K562 (cell line): ENCODE results near the gene CCDC33. TPM values are rescaled to one million over a fixed set of nuclear protein-coding genes. Genes with fewer than 3 reads are reported as not detected.

ENCODE experiments used
- ATAC-seq: fragments of 200-7000 bp; cut with Tn5 transposase; 3 replicates; pipeline ENCODE4 v1.9.1; 2020; ENCODE audit warnings: moderate library complexity
- BruUV-seq: library from RNA; stranded (reverse); fragments of 400-500 nt; replicated peaks from 2 replicates; lab custom pipeline; 2021; lab: Mats Ljungman, UMichigan
- CTCF ChIA-PET: fragments of 300-600 bp; formaldehyde crosslinking; extraction: SDS; loops from one replicate; lab custom pipeline; 2021; ENCODE audit warnings: low intra/inter-chr PET ratio; lab: Yijun Ruan, JAX
- POLR2A ChIA-PET: fragments of 300-600, 350-650 bp; sonication (Branson Sonifier 250); formaldehyde crosslinking; extraction: SDS; loops from one replicate; lab custom pipeline; 2021; ENCODE audit warnings: antibody characterized with exemption, inconsistent platforms; lab: Yijun Ruan, JAX
- DNase-seq, 4 experiments: peaks; one replicate each; pipeline versions ENCODE4 v3.0.0 to v3.0.0-alpha.2; 2011 to 2018; ENCODE audit warnings: low spot score in 3 of 4, mixed read lengths in 3 of 4; ENCODE audit errors: extremely low read depth in 1 of 4
- FAIRE-seq: peaks from 2 replicates; lab custom pipeline; 2011; peaks lifted over from hg19 to GRCh38; lab: Jason Lieb, UNC
- H2AFZ ChIP-seq: 2 replicates; pipeline ENCODE4 v1.6.0; 2011; ENCODE audit warnings: low read depth, low read length, control low read depth, inconsistent platforms
- H3K27ac ChIP-seq: fragments of 200-600 bp; 3 replicates; pipeline ENCODE4 v1.8.0; 2011; ENCODE audit warnings: low read depth, mild to moderate bottlenecking, control low read depth, inconsistent platforms, low read length, moderate library complexity, mixed read lengths; ENCODE audit errors: extremely low read depth
- H3K27me3 ChIP-seq, 2 experiments: fragments of 300-600 bp in 1 of 2; 2 replicates in 1 of 2; 3 replicates in 1 of 2; pipeline versions ENCODE4 v1.6.0 to v1.8.0; 2011; ENCODE audit warnings: inconsistent platforms in 2 of 2, low read length in 2 of 2, mild to moderate bottlenecking in 1 of 2, mixed read lengths in 1 of 2, moderate library complexity in 1 of 2; ENCODE audit not compliant: control insufficient read depth in 2 of 2, insufficient read depth in 2 of 2
- H3K36me3 ChIP-seq: fragments of 300-600 bp; 3 replicates; pipeline ENCODE4 v1.8.0; 2011; ENCODE audit warnings: mild to moderate bottlenecking, low read length, inconsistent platforms; ENCODE audit not compliant: control insufficient read depth, insufficient read depth
- H3K4me1 ChIP-seq, 2 experiments: fragments of 200-600 bp in 1 of 2; replicated peaks in 1 of 2; 2 replicates in 1 of 2; 3 replicates in 1 of 2; pipeline versions ENCODE4 v1.5.1 to v1.8.0; 2011; ENCODE audit warnings: inconsistent platforms in 2 of 2, low read length in 2 of 2, mild to moderate bottlenecking in 1 of 2, mixed read lengths in 1 of 2, moderate library complexity in 1 of 2; ENCODE audit not compliant: control insufficient read depth in 2 of 2, insufficient read depth in 2 of 2
- H3K4me2 ChIP-seq: 2 replicates; pipeline ENCODE4 v1.6.1; 2011; ENCODE audit warnings: low read length, control low read depth, inconsistent platforms, mixed read lengths; ENCODE audit not compliant: insufficient read depth
- H3K4me3 ChIP-seq: fragments of 200-600 bp; sonication (generic), shearing (Covaris generic); 2 replicates; pipeline ENCODE4 v1.5.1; 2016; ENCODE audit warnings: control low read depth, inconsistent platforms
- H3K79me2 ChIP-seq: fragments of 200-600 bp; 3 replicates; pipeline ENCODE4 v1.8.0; 2011; ENCODE audit warnings: low read length, inconsistent platforms; ENCODE audit not compliant: control insufficient read depth, insufficient read depth
- H3K9ac ChIP-seq, 2 experiments: 2 replicates each; pipeline versions ENCODE4 v1.6.0 to v1.6.1; 2011; ENCODE audit warnings: low read depth in 2 of 2, low read length in 2 of 2, control low read depth in 1 of 2, inconsistent platforms in 1 of 2, mild to moderate bottlenecking in 1 of 2, mixed read lengths in 1 of 2; ENCODE audit not compliant: insufficient read depth in 1 of 2
- H3K9me1 ChIP-seq: one replicate; pipeline ENCODE4 v1.6.0; 2011; ENCODE audit warnings: inconsistent platforms, mild to moderate bottlenecking, low read length, moderate library complexity; ENCODE audit not compliant: control insufficient read depth, insufficient read depth
- H3K9me3 ChIP-seq: replicated peaks from 2 replicates; pipeline ENCODE4 v1.5.1; 2011; ENCODE audit warnings: low read depth, low read length, inconsistent platforms; ENCODE audit not compliant: control insufficient read depth, insufficient read depth
- H4K20me1 ChIP-seq: replicated peaks from 2 replicates; pipeline ENCODE4 v1.6.1; 2011; ENCODE audit warnings: low read length, inconsistent platforms, mixed read lengths; ENCODE audit not compliant: control insufficient read depth, insufficient read depth
- BCOR ChIP-seq: fragments of 450-650 bp; IDR thresholded peaks from 2 replicates; pipeline ENCODE4 v1.6.1; 2016
- BHLHE40 ChIP-seq: IDR thresholded peaks from 2 replicates; pipeline ENCODE4 v1.6.1; 2011; ENCODE audit warnings: low read length, improper control_type of control experiment
- CREM ChIP-seq: IDR thresholded peaks from 2 replicates; pipeline ENCODE4 v1.6.1; 2014; ENCODE audit warnings: antibody characterized with exemption, low read depth
- ELF1 ChIP-seq: fragments of 200-800 bp; sonication (Bioruptor generic); IDR thresholded peaks from 2 replicates; pipeline ENCODE4 v1.6.1; 2016; ENCODE audit warnings: missing genetic modification characterization, missing compliant biosample characterization
- ESRRA ChIP-seq: fragments of 450-650 bp; IDR thresholded peaks from 2 replicates; pipeline ENCODE4 v1.6.1; 2014; ENCODE audit warnings: low read depth, mild to moderate bottlenecking, moderate library complexity, borderline replicate concordance
- GABPA ChIP-seq: fragments of 200-800 bp; sonication (Bioruptor generic); conservative IDR thresholded peaks from 2 replicates; pipeline ENCODE4 v1.6.1; 2016; ENCODE audit warnings: low read depth, missing genetic modification characterization, missing compliant biosample characterization
- HLTF ChIP-seq: fragments of 450-650 bp; IDR thresholded peaks from 2 replicates; pipeline ENCODE4 v1.6.1; 2016
- MEIS2 ChIP-seq: fragments of 450-650 bp; IDR thresholded peaks from 2 replicates; pipeline ENCODE4 v1.6.1; 2014; ENCODE audit warnings: mild to moderate bottlenecking; ENCODE audit not compliant: partially characterized antibody
- NFE2L1 ChIP-seq: fragments of 450-650 bp; IDR thresholded peaks from 2 replicates; pipeline ENCODE4 v1.6.1; 2016; ENCODE audit warnings: missing genetic modification characterization, low read depth, mild to moderate bottlenecking, missing compliant biosample characterization, moderate library complexity, borderline replicate concordance
- NR2C2 ChIP-seq, 2 experiments: fragments of 200-800 bp in 1 of 2; sonication (Bioruptor generic) in 1 of 2; sonication (generic) in 1 of 2; formaldehyde crosslinking in 1 of 2; IDR thresholded peaks; 2 replicates each; pipeline versions ENCODE4 v1.6.1 to v1.8.0; 2016 to 2022; ENCODE audit warnings: mild to moderate bottlenecking in 1 of 2, missing compliant biosample characterization in 1 of 2, missing genetic modification characterization in 1 of 2, missing genetic modification reagents in 1 of 2
- ZBTB17 ChIP-seq: fragments of 450-650 bp; formaldehyde crosslinking; IDR thresholded peaks from 2 replicates; pipeline ENCODE4 v1.4.0; 2020; ENCODE audit warnings: mild to moderate bottlenecking
- ZFP1 ChIP-seq: fragments of 450-650 bp; formaldehyde crosslinking; IDR thresholded peaks from 2 replicates; pipeline ENCODE4 v1.4.0; 2020; ENCODE audit warnings: mild to moderate bottlenecking, mixed read lengths
- ZNF133 ChIP-seq: fragments of 250-450 bp; sonication (Bioruptor Pico); IDR thresholded peaks from 2 replicates; pipeline ENCODE4 v1.4.0; 2020; ENCODE audit warnings: mild to moderate bottlenecking
- ZNF23 ChIP-seq: fragments of 250-450 bp; sonication (Bioruptor Pico); IDR thresholded peaks from 2 replicates; pipeline ENCODE4 v1.4.0; 2020; ENCODE audit warnings: mild to moderate bottlenecking
- ZNF232 ChIP-seq: sonication (generic); formaldehyde crosslinking; IDR thresholded peaks from 2 replicates; pipeline ENCODE4 v1.8.0; 2022; ENCODE audit warnings: mild to moderate bottlenecking, missing genetic modification reagents
- ZNF316 ChIP-seq: fragments of 450-650 bp; IDR thresholded peaks from 2 replicates; pipeline ENCODE4 v1.6.1; 2016
- ZNF324 ChIP-seq: fragments of 250-450 bp; sonication (Bioruptor Pico); IDR thresholded peaks from 2 replicates; pipeline ENCODE4 v1.4.0; 2020; ENCODE audit warnings: mild to moderate bottlenecking
- ZNF384 ChIP-seq: IDR thresholded peaks from 2 replicates; pipeline ENCODE4 v1.6.1; 2012; ENCODE audit warnings: low read depth, low read length, improper control_type of control experiment
- ZNF583 ChIP-seq: fragments of 250-450 bp; sonication (Bioruptor Pico); IDR thresholded peaks from 2 replicates; pipeline ENCODE4 v1.4.0; 2020
- ZNF584 ChIP-seq: fragments of 200-800 bp; sonication (Bioruptor generic); IDR thresholded peaks from 2 replicates; pipeline ENCODE4 v1.6.1; 2016; ENCODE audit warnings: low read depth, mild to moderate bottlenecking, missing genetic modification characterization, missing compliant biosample characterization
- ZSCAN32 ChIP-seq: fragments of 450-650 bp; formaldehyde crosslinking; IDR thresholded peaks from 2 replicates; pipeline ENCODE4 v1.4.0; 2020; ENCODE audit warnings: mild to moderate bottlenecking, moderate library complexity
- WGBS: fragments of 100-300 bp; shearing (Covaris generic); methylation state at CpG from one replicate; pipeline ENCODE4 v1.1.6; 2016; ENCODE audit warnings: low coverage, mixed read lengths; ENCODE audit not compliant: insufficient coverage; ENCODE audit errors: missing lambda C conversion rate; 5-methylcytosine and 5-hydroxymethylcytosine counted together
- in situ Hi-C: fragments of 300-500 bp; cut with MboI; formaldehyde crosslinking; loops from 4 replicates; pipeline ENCODE4 v1.15.0; 2018; ENCODE audit warnings: inconsistent platforms, mixed read lengths
- intact Hi-C: fragments of 100-400 bp; cut with micrococcal nuclease; formaldehyde crosslinking; loops from 2 replicates; pipeline ENCODE4 v1.14.2; 2022
- polyA plus RNA-seq, 8 experiments: library from polyadenylated mRNA; depleted of rRNA in 4 of 8; stranded (reverse) in 5 of 8; unstranded in 3 of 8; fragments of >200 nt; fragmentation: Nextera tagmentation in 2 of 8; fragmentation: Illumina TruSeq in 1 of 8; extraction: Ambion mirVana in 2 of 8; extraction: Trizol in 1 of 8; gene quantifications; 2 replicates each; pipeline versions ENCODE4 v1.2.1 to v1.2.3, GENCODE V29; 2011 to 2014; ENCODE audit warnings: inconsistent platforms in 1 of 8, missing spikeins in 1 of 8
- total RNA-seq, 7 experiments: library from RNA; depleted of rRNA in 6 of 7; stranded (reverse); fragments of >200 nt in 6 of 7; fragmentation: Illumina TruSeq in 2 of 7; extraction: Trizol in 2 of 7; gene quantifications; 2 replicates each; pipeline versions ENCODE4 v1.2.1 to v1.2.3, GENCODE V29; 2011 to 2021; ENCODE audit warnings: low replicate concordance in 1 of 7
- TF ChIP-seq, protein P1 (sequence below): fragments of 450-650 bp; IDR thresholded peaks from one replicate; pipeline ENCODE4 v1.6.1; 2018; ENCODE audit warnings: mild to moderate bottlenecking, moderate library complexity; ENCODE audit not compliant: partially characterized antibody
- TF ChIP-seq, protein P2 (sequence below): fragments of 450-650 bp; formaldehyde crosslinking; IDR thresholded peaks from 2 replicates; pipeline ENCODE4 v1.4.0; 2020; ENCODE audit warnings: mild to moderate bottlenecking, moderate library complexity

CCDC33 gene
- total and polyA plus RNA-seq, 9 of the 15 experiments (the other 6 are each of a cell fraction or from before 2014, with no cell fraction given) = 0.08 to 1.1 (median 0.15) TPM; not detected in 4

DNA sequence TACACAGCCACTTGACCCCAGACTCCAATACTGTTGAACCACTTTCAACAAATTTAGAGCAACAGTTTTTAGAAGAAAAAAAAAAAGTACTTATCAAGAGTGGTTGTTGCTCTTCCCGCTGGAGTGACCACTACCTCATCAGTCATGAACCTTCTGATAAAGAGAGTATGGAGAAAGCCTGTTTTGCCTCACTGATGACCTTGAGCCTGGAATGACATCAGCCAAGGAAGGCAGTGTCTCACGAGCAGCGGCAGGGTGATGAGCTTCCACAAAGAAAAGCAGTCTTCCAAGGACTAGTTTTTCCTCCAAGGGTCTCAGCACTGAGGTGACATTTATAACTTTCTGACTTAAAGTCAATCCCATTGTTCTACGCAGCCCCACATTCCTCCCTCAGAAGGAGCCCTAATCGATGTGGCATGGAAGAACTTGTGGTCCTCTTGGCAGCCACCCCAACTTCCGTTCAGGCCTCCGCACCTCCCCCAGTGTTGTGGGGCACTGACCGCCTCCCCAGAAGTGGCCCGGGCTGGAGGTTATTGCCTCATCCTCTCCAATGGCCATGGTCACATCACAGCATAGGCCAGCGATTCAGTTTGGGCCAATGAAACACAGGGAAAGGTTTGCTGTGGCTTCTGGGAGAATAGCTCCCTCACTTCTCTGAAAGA, 133.1 kb downstream of the CCDC33 start:
- Histone ChIP-seq H4K20me1 (no peaks in the 10 kb centered on the region), H3K4me2 (peak overlapping the region; percentile 53), H3K4me3 (no peak overlapping the region), H3K9me3 (no peaks in the 10 kb centered on the region), H3K79me2 (no peaks in the 10 kb centered on the region), H3K4me1 (peaks cover 18 to 23% of the 10 kb centered on the region in 2 experiments), H3K27me3 (peaks cover 14 to 18% of the 10 kb centered on the region in 2 experiments; a peak in 3 of 5 replicates), H3K36me3 (no peaks in the 10 kb centered on the region), H3K9ac (no peak overlapping the region), H3K9me1 (no peaks in the 10 kb centered on the region), H2AFZ (peak overlapping the region; percentile 65), H3K27ac (no peak overlapping the region)
- no peak for ATAC-seq
- intact Hi-C loops (no loop called here), in situ Hi-C loops (no loop called here)
- ChIA-PET POLR2A (interaction anchor here (0.6 to 0.9 kb wide), 3 partner anchors 9 to 410 kb away, joined by 3 to 5 read pairs (median 3); no protein-coding TSS in a partner anchor), CTCF (interaction anchor here (0.6 kb wide), 1 partner anchor 31 kb away, joined by 3 read pairs; no protein-coding TSS in a partner anchor)
- WGBS = 4% methylated on average over 10 of the region's 10 CpGs
- peak; percentile 65 for FAIRE-seq
- DNase-seq = peak in 2 of 4 experiments; percentile 31 to 37
- no TSS peak for BruUV-seq
- peak; percentile 73 for TF ChIP-seq GABPA (tag)
- TF ChIP-seq ZSCAN32 = no peak
- TF ChIP-seq, protein P1, sequence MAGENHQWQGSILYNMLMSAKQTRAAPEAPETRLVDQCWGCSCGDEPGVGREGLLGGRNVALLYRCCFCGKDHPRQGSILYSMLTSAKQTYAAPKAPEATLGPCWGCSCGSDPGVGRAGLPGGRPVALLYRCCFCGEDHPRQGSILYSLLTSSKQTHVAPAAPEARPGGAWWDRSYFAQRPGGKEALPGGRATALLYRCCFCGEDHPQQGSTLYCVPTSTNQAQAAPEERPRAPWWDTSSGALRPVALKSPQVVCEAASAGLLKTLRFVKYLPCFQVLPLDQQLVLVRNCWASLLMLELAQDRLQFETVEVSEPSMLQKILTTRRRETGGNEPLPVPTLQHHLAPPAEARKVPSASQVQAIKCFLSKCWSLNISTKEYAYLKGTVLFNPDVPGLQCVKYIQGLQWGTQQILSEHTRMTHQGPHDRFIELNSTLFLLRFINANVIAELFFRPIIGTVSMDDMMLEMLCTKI = no peak
- no peak for TF ChIP-seq ZNF583
- no peak for TF ChIP-seq NFE2L1 (tag)
- TF ChIP-seq ZNF23 (CRISPR knock-in tag) = no peak
- TF ChIP-seq BCOR = no peak
- TF ChIP-seq MEIS2 = peak; percentile 9
- TF ChIP-seq ZBTB17 (CRISPR knock-in tag) = no peak
- peak; percentile 95 for TF ChIP-seq ESRRA
- no peak for TF ChIP-seq ZFP1 (CRISPR knock-in tag)
- peak; percentile 32; the same call in 1 of the 2 replicates for TF ChIP-seq BHLHE40
- no peak for TF ChIP-seq HLTF
- TF ChIP-seq ZNF232 (CRISPR knock-in tag) = no peak
- no peak for TF ChIP-seq ZNF133
- 0 out of 2 replicates have a peak, but pooled peaks have one; percentile 35 for TF ChIP-seq CREM
- TF ChIP-seq, protein P2, sequence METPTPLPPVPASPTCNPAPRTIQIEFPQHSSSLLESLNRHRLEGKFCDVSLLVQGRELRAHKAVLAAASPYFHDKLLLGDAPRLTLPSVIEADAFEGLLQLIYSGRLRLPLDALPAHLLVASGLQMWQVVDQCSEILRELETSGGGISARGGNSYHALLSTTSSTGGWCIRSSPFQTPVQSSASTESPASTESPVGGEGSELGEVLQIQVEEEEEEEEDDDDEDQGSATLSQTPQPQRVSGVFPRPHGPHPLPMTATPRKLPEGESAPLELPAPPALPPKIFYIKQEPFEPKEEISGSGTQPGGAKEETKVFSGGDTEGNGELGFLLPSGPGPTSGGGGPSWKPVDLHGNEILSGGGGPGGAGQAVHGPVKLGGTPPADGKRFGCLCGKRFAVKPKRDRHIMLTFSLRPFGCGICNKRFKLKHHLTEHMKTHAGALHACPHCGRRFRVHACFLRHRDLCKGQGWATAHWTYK (CRISPR knock-in tag) = no peak
- no peak for TF ChIP-seq NR2C2 (CRISPR knock-in tag; IDR thresholded peaks at IDR 0.05)
- TF ChIP-seq NR2C2 (tag; IDR thresholded peaks at IDR 0.05) = peak; percentile 76; the same call in 1 of the 2 replicates
- TF ChIP-seq ZNF324 (CRISPR knock-in tag) = no peak
- TF ChIP-seq ZNF316 = no peak
- TF ChIP-seq ELF1 = no peak
- TF ChIP-seq ZNF384 = 0 out of 2 replicates have a peak, but pooled peaks have one; percentile 15
- peak; percentile 91 for TF ChIP-seq ZNF584 (CRISPR knock-in tag)
